Neuronal stem cell (in vitro differentiated cells): ENCODE results near the gene VPS35L.

ENCODE experiments used
- DNase-seq: peaks from one replicate; pipeline ENCODE4 v3.0.0-alpha.2; 2013; ENCODE audit warnings: low spot score
- H2AFZ ChIP-seq: one replicate; pipeline ENCODE4 v1.6.1; 2013; ENCODE audit warnings: mild to moderate bottlenecking, low read length, inconsistent platforms
- H2AK5ac ChIP-seq: 2 replicates; pipeline ENCODE4 v1.6.1; 2013; ENCODE audit warnings: low read depth, mild to moderate bottlenecking, inconsistent platforms, low read length, moderate library complexity, mixed read lengths
- H2BK120ac ChIP-seq: 2 replicates; pipeline ENCODE4 v1.6.1; 2013; ENCODE audit warnings: low read depth, mild to moderate bottlenecking, inconsistent platforms, low read length, moderate library complexity, mixed read lengths
- H2BK12ac ChIP-seq: one replicate; pipeline ENCODE4 v1.6.1; 2013; ENCODE audit warnings: low read length, inconsistent platforms
- H2BK15ac ChIP-seq: 2 replicates; pipeline ENCODE4 v1.6.1; 2013; ENCODE audit warnings: mild to moderate bottlenecking, low read length, inconsistent platforms, mixed read lengths
- H2BK5ac ChIP-seq: one replicate; pipeline ENCODE4 v1.6.1; 2013; ENCODE audit warnings: inconsistent platforms, mild to moderate bottlenecking, low read length, moderate library complexity
- H3K14ac ChIP-seq: one replicate; pipeline ENCODE4 v1.6.1; 2013; ENCODE audit warnings: low read length, inconsistent platforms
- H3K18ac ChIP-seq: 2 replicates; pipeline ENCODE4 v1.6.1; 2013; ENCODE audit warnings: low read length, inconsistent platforms
- H3K23ac ChIP-seq: 2 replicates; pipeline ENCODE4 v1.6.1; 2013; ENCODE audit warnings: low read depth, mild to moderate bottlenecking, mixed read lengths, low read length, inconsistent platforms; ENCODE audit not compliant: poor library complexity
- H3K27ac ChIP-seq: replicated peaks from 3 replicates; pipeline ENCODE4 v1.5.1; 2013; ENCODE audit warnings: low read length, inconsistent platforms
- H3K27me3 ChIP-seq, 3 experiments: 2 replicates each; pipeline ENCODE4 v1.6.1; 2013; ENCODE audit warnings: low read length in 3 of 3, mild to moderate bottlenecking in 2 of 3, inconsistent platforms in 1 of 3, low read depth in 1 of 3, mixed read lengths in 1 of 3, moderate library complexity in 1 of 3; ENCODE audit not compliant: control insufficient read depth in 3 of 3, insufficient read depth in 3 of 3
- H3K36me3 ChIP-seq, 2 donors: replicated peaks in 1 of 2; 2 replicates each; pipeline ENCODE4 v1.6.1; 2013; ENCODE audit warnings: low read length in 2 of 2; ENCODE audit not compliant: control insufficient read depth in 2 of 2, insufficient read depth in 2 of 2
- H3K4ac ChIP-seq: 2 replicates; pipeline ENCODE4 v1.6.1; 2013; ENCODE audit warnings: inconsistent platforms, mild to moderate bottlenecking, low read length, moderate library complexity
- H3K4me1 ChIP-seq, 2 donors: 1 replicate in 1 of 2; 2 replicates in 1 of 2; pipeline ENCODE4 v1.6.1; 2013; ENCODE audit warnings: low read length in 2 of 2, low read depth in 1 of 2; ENCODE audit not compliant: control insufficient read depth in 2 of 2, insufficient read depth in 1 of 2
- H3K4me2 ChIP-seq: one replicate; pipeline ENCODE4 v1.6.1; 2013; ENCODE audit warnings: mild to moderate bottlenecking, low read length, inconsistent platforms; ENCODE audit not compliant: insufficient read depth, poor library complexity, severe bottlenecking
- H3K4me3 ChIP-seq, 2 donors: 2 replicates each; pipeline ENCODE4 v1.5.1; 2013; ENCODE audit warnings: low read length in 2 of 2, mild to moderate bottlenecking in 2 of 2, inconsistent platforms in 1 of 2, moderate library complexity in 1 of 2
- H3K79me1 ChIP-seq: one replicate; pipeline ENCODE4 v1.6.1; 2013; ENCODE audit warnings: low read depth, mild to moderate bottlenecking, inconsistent platforms, low read length, moderate library complexity
- H3K9ac ChIP-seq: one replicate; pipeline ENCODE4 v1.6.1; 2013; ENCODE audit warnings: mild to moderate bottlenecking, low read depth, low read length, inconsistent platforms; ENCODE audit not compliant: poor library complexity
- H3K9me3 ChIP-seq, 2 donors: replicated peaks in 1 of 2; 2 replicates each; pipeline versions ENCODE3 to v1.6.1; 2013; ENCODE audit warnings: low read length in 2 of 2, mild to moderate bottlenecking in 2 of 2, inconsistent platforms in 1 of 2, low read depth in 1 of 2, mixed read lengths in 1 of 2, moderate library complexity in 1 of 2; ENCODE audit not compliant: control insufficient read depth in 2 of 2, insufficient read depth in 1 of 2
- H4K8ac ChIP-seq: one replicate; pipeline ENCODE4 v1.6.1; 2013; ENCODE audit warnings: low read depth, mild to moderate bottlenecking, inconsistent platforms, low read length, moderate library complexity
- H4K91ac ChIP-seq: one replicate; pipeline ENCODE4 v1.6.1; 2013; ENCODE audit warnings: low read length, low read depth, mild to moderate bottlenecking, inconsistent platforms; ENCODE audit not compliant: poor library complexity
- WGBS, 2 donors: extraction: QIAGEN DNeasy Blood & Tissue Kit; methylation state at CpG; one replicate each; pipeline ENCODE4 v1.1.7; 2013; ENCODE audit warnings: missing lambda C conversion rate in 2 of 2, mixed read lengths in 1 of 2; ENCODE audit not compliant: insufficient read length in 2 of 2, insufficient replicate concordance in 1 of 2; ENCODE audit errors: extremely low coverage in 2 of 2; 5-methylcytosine and 5-hydroxymethylcytosine counted together

Gene VPS35L

DNA sequence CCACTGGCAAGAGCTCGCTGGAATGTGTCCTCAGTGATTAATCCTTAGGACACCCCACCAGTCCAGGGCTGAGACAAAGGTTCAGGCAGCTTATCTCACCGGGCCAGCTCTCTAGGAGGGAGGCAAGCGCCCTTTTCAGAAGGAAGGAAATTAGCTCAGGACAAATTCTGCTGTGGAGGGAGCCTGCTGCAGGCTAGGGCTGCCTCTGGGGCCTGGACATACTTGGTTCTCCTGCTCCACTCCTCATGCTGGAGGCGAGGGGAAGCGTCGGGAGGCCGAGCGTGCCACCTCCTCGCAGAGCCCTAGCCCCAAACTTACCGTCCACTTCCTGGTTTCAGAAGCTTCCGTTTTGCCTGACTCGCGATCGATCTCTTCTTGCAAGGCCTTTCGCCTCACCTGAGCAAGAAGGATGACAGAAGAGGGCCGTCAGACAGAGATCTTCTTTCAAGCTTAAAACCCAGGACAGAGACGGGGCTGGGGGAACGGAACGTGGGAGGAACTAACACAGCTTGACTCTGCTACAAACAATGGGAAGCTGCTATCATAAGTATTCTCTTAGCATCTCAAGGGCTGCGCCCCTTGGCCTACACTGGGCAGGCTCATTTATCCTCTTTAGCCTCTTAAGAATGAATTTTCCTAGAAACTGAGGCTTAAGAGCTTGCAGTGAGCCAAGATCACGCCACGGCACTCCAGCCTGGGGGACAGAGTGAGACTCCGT is 154.8 kb downstream of the VPS35L start:
- Histone ChIP-seq H2AK5ac (no peak overlapping the region), H3K23ac (peak overlapping the region; percentile 29), H3K18ac (peak overlapping the region; percentile 7), H3K4me3 (no peak overlapping the region), H4K8ac (no peak overlapping the region), H3K4me1 (peaks cover 0 to 28% of the 10 kb centered on the region in 2 donors), H3K14ac (no peak overlapping the region), H3K9ac (peak overlapping the region; percentile 30), H3K9me3 (no peaks in the 10 kb centered on the region), H3K36me3 (peaks cover 60 to 100% of the 10 kb centered on the region in 2 donors), H2BK12ac (no peak overlapping the region), H2BK120ac (no peak overlapping the region), H2BK5ac (peak overlapping the region; percentile 11), H2AFZ (no peak overlapping the region), H3K4me2 (no peak overlapping the region), H3K4ac (no peak overlapping the region), H4K91ac (no peak overlapping the region), H3K27ac (peak overlapping the region; percentile 58), H3K27me3 (no peaks in the 10 kb centered on the region), H2BK15ac (no peak overlapping the region), H3K79me1 (peaks cover 30% of the 10 kb centered on the region)
- no CpG with 5 or more reads among the region's 23 CpGs for WGBS, 2 donors
- no peak for DNase-seq

DNA sequence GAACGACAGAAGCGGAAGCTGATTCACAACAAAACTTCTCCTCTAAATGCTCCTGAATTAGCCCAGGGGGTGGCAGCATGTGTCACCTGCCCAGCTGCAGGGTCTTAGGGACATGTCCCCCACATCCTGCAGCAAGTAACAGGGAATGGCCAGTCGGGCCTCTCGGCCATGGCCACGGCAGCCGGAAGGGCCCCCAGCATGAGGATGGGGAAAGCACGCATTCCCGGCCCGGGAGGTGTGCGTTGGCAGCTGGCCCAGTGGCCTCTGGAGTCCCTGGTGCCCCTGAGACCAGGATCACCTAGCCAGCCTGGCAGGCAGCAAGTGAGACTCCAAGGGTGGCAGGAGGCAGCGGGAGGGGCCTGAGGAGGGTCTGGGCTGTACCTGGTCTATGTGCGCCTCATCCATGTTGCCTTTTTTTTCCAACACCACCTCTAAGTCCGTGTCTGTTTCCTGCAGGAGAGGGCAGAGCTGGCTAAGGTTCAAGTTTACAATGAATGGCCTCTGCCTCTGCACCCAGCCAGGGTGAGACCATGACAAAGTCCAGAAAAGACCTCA is 155.6 kb downstream of the VPS35L start:
- Histone ChIP-seq H3K9me3 (no peaks in the 10 kb centered on the region), H3K79me1 (peaks cover 32% of the 10 kb centered on the region), H4K8ac (no peak overlapping the region), H3K14ac (no peak overlapping the region), H3K27me3 (no peaks in the 10 kb centered on the region), H3K4me3 (no peak overlapping the region), H3K4me2 (no peak overlapping the region), H3K23ac (peak overlapping the region; percentile 52), H3K27ac (no peak overlapping the region), H3K4me1 (peaks cover 1 to 30% of the 10 kb centered on the region in 2 donors), H2BK5ac (no peak overlapping the region), H2BK15ac (no peak overlapping the region), H3K4ac (no peak overlapping the region), H3K9ac (no peak overlapping the region), H2AFZ (no peak overlapping the region), H4K91ac (no peak overlapping the region), H2BK12ac (no peak overlapping the region), H2BK120ac (no peak overlapping the region), H2AK5ac (no peak overlapping the region), H3K36me3 (peaks cover 54 to 100% of the 10 kb centered on the region in 2 donors), H3K18ac (no peak overlapping the region)
- WGBS, 2 donors = no CpG with 5 or more reads among the region's 13 CpGs
- no peak for DNase-seq

DNA sequence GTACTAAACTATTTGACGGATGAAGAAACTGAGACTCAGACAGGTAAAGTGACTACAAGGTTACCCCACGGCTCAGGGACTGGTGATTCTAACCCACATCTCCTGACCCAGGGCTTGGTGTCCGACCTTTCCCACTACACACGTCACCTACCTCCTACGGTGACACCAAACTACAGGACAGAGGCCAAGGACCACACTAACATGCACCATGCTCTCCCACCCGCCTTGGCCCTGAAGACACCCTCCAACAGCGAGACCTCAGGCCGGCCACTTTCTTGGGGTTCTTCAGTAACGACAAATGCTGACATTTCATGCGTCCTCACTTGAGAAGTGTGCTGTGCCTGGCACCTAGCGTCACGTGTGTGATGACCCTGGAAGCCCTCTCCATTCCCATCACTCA is 156.1 kb downstream of the VPS35L start:
- no peak overlapping the region for H2BK120ac ChIP-seq
- H3K9me3 ChIP-seq = no peaks in the 10 kb centered on the region
- no peak overlapping the region for H4K8ac ChIP-seq
- H2BK5ac ChIP-seq = no peak overlapping the region
- H3K4me2 ChIP-seq = no peak overlapping the region
- H3K9ac ChIP-seq = no peak overlapping the region
- no peak overlapping the region for H3K4ac ChIP-seq
- H2AFZ ChIP-seq = no peak overlapping the region
- H2BK12ac ChIP-seq = no peak overlapping the region
- WGBS, 2 donors = no CpG with 5 or more reads among the region's 12 CpGs
- peaks cover 34% of the 10 kb centered on the region for H3K79me1 ChIP-seq
- no peak for DNase-seq
- no peaks in the 10 kb centered on the region for H3K27me3 ChIP-seq
- H3K4me1 ChIP-seq = peaks cover 7 to 35% of the 10 kb centered on the region in 2 donors
- H2BK15ac ChIP-seq = no peak overlapping the region
- peaks cover 53 to 100% of the 10 kb centered on the region in 2 donors for H3K36me3 ChIP-seq
- no peak overlapping the region for H2AK5ac ChIP-seq
- H3K14ac ChIP-seq = no peak overlapping the region
- no peak overlapping the region for H3K4me3 ChIP-seq
- no peak overlapping the region for H3K23ac ChIP-seq
- no peak overlapping the region for H4K91ac ChIP-seq
- H3K27ac ChIP-seq = no peak overlapping the region
- H3K18ac ChIP-seq = no peak overlapping the region

GRCh38 chr16:19712418-19713058 is 157.0 kb downstream of the VPS35L start:
- Histone ChIP-seq H3K18ac (no peak overlapping the region), H3K27ac (no peak overlapping the region), H4K91ac (no peak overlapping the region), H3K79me1 (peaks cover 32% of the 10 kb centered on the region), H3K36me3 (peaks cover 50 to 91% of the 10 kb centered on the region in 2 donors), H3K14ac (no peak overlapping the region), H2AFZ (no peak overlapping the region), H4K8ac (no peak overlapping the region), H2AK5ac (no peak overlapping the region), H3K4me1 (peaks cover 7 to 35% of the 10 kb centered on the region in 2 donors), H2BK5ac (no peak overlapping the region), H3K4me2 (no peak overlapping the region), H2BK15ac (no peak overlapping the region), H2BK12ac (no peak overlapping the region), H3K4me3 (no peak overlapping the region), H3K9me3 (no peaks in the 10 kb centered on the region), H3K4ac (no peak overlapping the region), H2BK120ac (no peak overlapping the region), H3K9ac (no peak overlapping the region), H3K23ac (no peak overlapping the region), H3K27me3 (no peaks in the 10 kb centered on the region)
- no CpG with 5 or more reads among the region's 11 CpGs for WGBS, 2 donors
- DNase-seq = no peak
